NB4 (cell line): Measurements from ENCODE around the gene LRMDA.
A peak's percentile ranks its signal among the peaks of the same experiment; 100 is the strongest.

Experiments
- DNase-seq: peaks from one replicate; pipeline ENCODE4 v3.0.0; 2010; ENCODE audit warnings: low read depth
- H3K4me3 ChIP-seq: one replicate; pipeline ENCODE4 v1.5.1; 2011; ENCODE audit warnings: mild to moderate bottlenecking, low read depth, low read length, moderate library complexity
- MYC ChIP-seq: IDR thresholded peaks from 2 replicates; pipeline ENCODE4 v1.6.1; 2011; ENCODE audit warnings: low read depth, low read length
- POLR2A ChIP-seq: IDR thresholded peaks from 2 replicates; pipeline ENCODE4 v1.6.1; 2011; ENCODE audit warnings: mild to moderate bottlenecking; ENCODE audit not compliant: insufficient read length; ENCODE audit errors: extremely low read depth
- TF ChIP-seq, protein P1 (sequence below): IDR thresholded peaks from 2 replicates; pipeline ENCODE4 v1.6.1; 2011; ENCODE audit warnings: low read depth, low read length
- TF ChIP-seq, protein P2 (sequence below): IDR thresholded peaks from one replicate; pipeline ENCODE4 v1.5.1; 2012; ENCODE audit warnings: low read depth, low read length

LRMDA gene

DNA sequence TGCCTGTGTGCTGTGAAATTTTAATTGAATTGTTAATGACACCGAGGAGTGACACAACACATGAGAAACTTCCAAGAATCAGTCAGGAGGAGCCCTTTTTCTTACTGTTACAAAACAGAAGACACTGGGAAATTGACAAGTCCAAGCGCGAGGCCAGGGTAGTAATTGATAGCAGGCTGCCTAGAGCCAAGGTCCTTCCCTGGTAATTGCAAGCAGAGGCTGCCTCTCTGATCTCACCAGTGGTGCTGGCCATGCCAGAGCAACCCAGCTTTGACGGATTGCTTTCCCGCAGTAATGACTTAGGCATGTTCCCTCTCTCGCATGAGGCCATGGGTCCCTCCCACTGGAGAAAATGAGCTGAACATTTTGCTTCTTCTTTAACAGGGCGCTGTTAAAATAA lies 111.5 kb downstream of the LRMDA start:
- TF ChIP-seq MYC (no peak), POLR2A (no peak)
- TF ChIP-seq, protein P1, sequence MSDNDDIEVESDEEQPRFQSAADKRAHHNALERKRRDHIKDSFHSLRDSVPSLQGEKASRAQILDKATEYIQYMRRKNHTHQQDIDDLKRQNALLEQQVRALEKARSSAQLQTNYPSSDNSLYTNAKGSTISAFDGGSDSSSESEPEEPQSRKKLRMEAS: no peak
- TF ChIP-seq, protein P2, sequence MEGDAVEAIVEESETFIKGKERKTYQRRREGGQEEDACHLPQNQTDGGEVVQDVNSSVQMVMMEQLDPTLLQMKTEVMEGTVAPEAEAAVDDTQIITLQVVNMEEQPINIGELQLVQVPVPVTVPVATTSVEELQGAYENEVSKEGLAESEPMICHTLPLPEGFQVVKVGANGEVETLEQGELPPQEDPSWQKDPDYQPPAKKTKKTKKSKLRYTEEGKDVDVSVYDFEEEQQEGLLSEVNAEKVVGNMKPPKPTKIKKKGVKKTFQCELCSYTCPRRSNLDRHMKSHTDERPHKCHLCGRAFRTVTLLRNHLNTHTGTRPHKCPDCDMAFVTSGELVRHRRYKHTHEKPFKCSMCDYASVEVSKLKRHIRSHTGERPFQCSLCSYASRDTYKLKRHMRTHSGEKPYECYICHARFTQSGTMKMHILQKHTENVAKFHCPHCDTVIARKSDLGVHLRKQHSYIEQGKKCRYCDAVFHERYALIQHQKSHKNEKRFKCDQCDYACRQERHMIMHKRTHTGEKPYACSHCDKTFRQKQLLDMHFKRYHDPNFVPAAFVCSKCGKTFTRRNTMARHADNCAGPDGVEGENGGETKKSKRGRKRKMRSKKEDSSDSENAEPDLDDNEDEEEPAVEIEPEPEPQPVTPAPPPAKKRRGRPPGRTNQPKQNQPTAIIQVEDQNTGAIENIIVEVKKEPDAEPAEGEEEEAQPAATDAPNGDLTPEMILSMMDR: no peak
- DNase-seq: no peak

DNA sequence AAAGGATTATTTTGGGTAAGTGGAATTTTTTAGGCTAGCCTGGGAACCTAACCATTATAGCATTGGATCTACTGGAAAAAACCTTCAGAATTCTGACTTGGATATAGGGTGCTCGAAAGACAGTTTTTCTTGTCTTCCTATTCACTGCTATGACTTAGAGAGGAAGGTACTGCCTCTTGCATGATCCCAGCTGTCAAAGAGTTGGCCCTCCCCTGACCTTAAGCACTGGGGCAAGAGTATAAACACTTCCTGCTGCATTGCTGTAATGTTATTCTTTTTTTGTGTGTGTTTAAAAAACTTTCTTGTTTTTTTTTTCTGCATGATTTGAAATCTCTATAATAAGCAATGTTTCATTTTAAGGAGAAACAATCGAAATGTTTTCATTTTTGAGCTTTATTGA lies 113.0 kb downstream of the LRMDA start:
- DNase-seq: peak; percentile 60
- TF ChIP-seq, protein P1: no peak
- TF ChIP-seq MYC (no peak), POLR2A (no peak)
- TF ChIP-seq, protein P2: no peak
- H3K4me3 ChIP-seq: no peak overlapping the region

More for the DNA sequence above, 111.5 kb downstream of the LRMDA start:
- H3K4me3 ChIP-seq: no peak overlapping the region

DNA sequence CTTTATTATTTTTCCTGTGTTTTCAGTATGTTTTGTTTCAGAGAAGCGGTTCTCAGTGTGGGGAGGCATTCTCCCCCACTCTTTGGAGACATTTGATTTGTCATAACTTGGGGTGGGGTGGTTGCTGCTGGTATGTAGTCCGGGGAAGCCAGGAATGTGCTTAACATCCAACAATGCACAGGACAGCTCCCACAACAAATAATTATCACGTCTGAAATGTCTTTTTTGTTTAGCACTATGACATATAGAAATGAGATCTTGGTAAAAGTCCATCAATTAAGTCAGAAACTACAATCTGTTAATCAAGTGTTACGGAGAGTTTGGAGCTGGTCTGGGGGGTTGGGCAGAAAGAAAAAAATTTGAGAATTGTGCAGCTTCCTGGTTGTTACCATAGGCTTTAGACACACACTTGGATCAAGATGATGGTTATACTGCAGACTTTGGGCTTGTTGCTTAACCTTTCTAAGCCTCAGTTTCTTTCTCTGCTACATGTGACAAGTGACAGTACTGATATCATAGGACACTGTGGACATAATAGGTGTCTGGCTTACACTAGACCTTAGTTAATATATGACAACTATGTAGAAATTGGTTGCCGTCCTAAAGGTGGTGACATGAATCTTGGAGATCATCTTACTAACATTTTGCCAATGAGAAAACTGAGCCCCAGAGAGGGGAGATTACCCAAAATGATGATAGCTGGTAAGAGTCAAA lies 113.7 kb downstream of the LRMDA start:
- TF ChIP-seq MYC (no peak), POLR2A (no peak)
- TF ChIP-seq, protein P1: no peak
- TF ChIP-seq, protein P2: no peak
- H3K4me3 ChIP-seq: no peak overlapping the region
- no peak for DNase-seq

DNA sequence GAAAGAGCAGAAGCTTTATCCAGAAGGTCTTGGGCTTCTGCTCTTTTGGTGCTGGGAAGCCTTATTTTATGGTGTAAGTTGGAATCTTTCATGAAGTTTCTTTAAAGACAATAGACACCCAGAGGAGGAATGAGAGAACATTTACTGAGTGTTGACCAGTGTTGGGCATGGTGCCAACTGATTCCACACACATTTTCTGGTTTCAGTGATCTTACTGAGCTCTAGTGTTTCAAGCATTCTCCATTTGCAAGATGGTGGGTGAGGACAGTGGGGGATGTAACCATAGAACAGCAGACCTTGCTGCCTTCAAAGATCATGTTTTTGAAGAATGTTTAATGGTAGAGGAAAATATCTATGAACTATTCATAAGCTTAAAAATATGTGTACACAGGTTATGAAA lies 114.6 kb downstream of the LRMDA start:
- TF ChIP-seq, protein P1: no peak
- TF ChIP-seq MYC: no peak
- no peak for TF ChIP-seq POLR2A
- TF ChIP-seq, protein P2: no peak
- DNase-seq: no peak
- no peak overlapping the region for H3K4me3 ChIP-seq

DNA sequence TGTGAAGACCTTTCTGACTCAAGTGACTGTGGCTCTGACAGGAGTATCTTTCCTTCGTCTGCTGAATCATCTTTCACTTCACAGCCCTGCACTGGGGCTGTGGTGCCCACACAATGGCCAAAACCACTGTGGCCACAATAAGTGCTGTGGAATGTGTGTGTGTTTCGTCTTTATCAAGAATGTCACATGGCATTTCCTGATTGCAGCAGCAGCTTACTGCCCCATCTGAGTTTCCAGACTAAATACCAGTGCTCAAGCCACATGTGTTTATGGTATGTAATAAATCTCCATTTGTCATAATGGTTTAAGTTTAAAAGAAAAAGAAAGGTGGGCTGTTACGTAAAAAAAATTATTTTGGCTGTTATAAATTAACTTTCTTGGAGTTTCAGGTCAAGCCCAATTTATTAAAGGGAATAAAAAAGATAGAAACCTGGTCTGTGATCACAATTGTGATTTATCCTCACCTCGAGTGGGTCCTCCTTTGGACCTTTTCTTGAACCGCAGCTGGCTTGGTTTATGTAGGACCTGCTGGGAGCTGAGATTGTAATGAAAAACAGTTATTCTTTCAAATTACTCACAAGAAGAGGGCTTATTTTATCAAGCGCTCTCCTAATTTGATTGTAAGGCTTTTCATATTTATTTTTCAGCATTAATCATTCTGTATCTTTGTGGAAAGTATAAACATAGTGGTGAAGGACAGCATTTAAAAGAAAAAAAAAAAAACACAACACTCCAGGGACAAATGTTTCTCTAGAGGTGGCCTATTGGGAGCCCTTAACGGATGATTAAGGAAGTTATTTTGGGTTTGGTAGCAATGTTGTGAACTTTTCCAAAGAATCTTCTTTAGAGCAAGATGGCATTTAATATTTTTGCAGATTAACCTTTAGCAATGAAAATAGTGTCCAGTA lies 116.2 kb downstream of the LRMDA start:
- TF ChIP-seq, protein P1: peak; percentile 93
- TF ChIP-seq, protein P2: no peak
- peak; percentile 78 for TF ChIP-seq MYC
- DNase-seq: peak; percentile 90
- no peak overlapping the region for H3K4me3 ChIP-seq
